Mucosa of gallbladder (tissue), 1 donor: Measurements from ENCODE around the gene MSX2. TPM values are rescaled to one million over a fixed set of nuclear protein-coding genes. Genes with fewer than 3 reads are reported as not detected.

Source experiments
- DNase-seq: peaks from one replicate; pipeline ENCODE4 v3.0.0-alpha.2; 2020; ENCODE audit warnings: low spot score
- total RNA-seq: library from RNA; stranded (reverse); gene quantifications from one replicate; pipeline ENCODE4 v1.2.1, GENCODE V29; 2021
- donor health status: DM: no; HTN: no; CAD: no.

Gene MSX2
- 2.5 TPM for total RNA-seq

DNA sequence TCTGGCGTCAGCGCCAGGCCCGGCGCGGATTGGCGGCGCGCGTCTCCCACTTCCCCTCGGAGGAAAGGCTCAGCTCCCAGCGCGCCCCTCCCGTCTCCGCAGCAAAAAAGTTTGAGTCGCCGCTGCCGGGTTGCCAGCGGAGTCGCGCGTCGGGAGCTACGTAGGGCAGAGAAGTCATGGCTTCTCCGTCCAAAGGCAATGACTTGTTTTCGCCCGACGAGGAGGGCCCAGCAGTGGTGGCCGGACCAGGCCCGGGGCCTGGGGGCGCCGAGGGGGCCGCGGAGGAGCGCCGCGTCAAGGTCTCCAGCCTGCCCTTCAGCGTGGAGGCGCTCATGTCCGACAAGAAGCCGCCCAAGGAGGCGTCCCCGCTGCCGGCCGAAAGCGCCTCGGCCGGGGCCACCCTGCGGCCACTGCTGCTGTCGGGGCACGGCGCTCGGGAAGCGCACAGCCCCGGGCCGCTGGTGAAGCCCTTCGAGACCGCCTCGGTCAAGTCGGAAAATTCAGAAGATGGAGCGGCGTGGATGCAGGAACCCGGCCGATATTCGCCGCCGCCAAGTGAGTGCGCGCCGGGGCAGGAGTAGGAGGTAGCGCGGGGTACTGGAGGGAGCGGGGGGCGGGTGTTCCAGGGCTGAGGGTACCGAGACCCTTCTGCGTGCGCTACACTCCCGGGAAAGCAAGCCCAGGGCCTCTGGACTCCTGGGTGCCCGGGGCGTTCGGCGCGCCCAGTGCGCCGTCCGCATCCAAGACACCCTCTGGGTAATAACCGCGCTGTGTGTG, at the start of gene MSX2:
TSS of gene MSX2 (plus strand) at position 99 of the 777 bp plus-strand sequence. CDS start at position 177, 78 bp downstream.
- peak; percentile 89 for DNase-seq

DNA sequence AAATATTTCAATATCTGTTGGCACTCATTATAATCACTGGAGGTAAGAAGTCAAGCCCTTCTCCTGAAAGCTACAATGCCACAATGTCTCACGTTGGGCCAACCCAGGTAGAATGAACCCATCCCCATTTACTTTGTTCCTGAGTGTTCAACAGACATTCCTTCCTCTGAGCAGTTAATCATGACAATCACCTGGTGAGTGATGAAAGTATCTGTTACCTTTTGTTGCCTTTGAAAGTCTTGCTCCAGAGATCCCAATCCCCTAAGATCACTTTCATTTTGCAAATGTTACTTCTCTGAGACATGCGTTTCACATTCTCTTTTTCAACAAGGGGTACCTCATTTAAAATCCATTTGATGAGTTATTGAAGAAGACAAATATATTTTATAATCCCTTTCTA, 49.3 kb upstream of the MSX2 start:
- no peak for DNase-seq

DNA sequence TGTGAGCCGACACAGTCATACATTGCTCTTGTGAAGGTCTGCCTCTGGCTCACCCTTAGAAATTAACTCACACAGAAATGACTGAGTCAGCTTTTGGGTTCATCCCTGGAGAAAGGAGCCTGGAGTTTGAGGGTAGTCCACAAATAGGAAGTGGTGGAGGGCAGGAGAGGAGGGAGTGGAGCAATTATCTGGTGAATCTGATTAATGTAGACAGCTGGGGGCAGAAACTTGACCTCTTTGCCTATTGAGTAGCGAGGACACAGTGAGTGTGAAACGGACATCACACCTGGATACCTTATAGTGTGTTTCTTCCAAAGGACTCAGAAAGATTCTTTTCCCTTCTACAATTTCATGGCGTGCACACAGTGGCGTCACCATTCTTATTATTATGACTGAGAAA, 48.5 kb upstream of the MSX2 start:
- no peak for DNase-seq

DNA sequence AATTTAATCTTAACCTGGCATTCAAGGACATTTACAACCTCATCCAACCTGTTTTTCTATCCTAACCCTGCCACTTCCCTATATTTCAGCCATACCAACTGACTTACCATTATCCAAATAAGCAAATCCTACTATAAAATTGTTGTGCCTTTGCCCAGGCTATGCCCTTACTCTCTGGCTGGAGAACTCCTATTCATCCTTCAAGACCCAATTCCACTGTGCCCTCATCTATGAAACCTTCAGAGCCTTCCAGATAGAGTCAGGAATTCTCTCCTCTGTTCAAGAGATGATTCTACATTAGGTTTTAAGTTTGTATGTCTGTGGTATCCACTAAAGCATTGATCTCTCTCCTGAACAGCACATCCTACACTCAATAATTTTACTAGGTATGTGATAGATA, 46.3 kb upstream of the MSX2 start:
- no peak for DNase-seq

DNA sequence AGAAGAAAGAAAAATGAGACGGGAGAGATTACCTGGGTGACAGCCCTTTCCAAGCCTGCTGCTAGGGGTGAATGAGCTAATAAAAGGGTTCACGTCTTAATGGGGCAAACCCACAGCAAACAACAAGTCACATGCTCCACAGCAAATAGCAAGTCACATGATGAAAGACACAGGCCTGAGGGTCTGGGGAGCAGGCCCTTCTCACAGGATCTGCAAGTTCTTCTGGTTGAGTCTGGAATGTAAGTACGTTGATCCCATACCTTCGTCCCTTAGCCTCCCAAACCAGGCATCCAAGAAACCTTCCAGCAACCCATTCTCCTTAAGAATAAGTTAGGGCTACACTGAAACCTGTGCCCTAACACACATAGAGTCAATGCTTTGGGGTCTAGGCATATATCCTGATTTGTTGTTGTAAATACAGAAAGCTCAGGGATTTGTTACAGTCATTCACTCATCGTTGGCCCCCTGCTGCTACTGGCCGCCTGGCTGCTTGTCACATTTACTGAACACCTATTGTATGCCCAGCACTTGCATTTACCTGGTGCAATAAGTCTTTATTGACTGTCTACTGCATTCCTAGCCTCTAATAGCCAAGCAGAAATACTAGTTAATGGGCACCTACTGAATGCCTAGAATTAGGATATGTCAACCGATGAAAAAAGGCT, 43.3 kb upstream of the MSX2 start:
- DNase-seq = no peak

DNA sequence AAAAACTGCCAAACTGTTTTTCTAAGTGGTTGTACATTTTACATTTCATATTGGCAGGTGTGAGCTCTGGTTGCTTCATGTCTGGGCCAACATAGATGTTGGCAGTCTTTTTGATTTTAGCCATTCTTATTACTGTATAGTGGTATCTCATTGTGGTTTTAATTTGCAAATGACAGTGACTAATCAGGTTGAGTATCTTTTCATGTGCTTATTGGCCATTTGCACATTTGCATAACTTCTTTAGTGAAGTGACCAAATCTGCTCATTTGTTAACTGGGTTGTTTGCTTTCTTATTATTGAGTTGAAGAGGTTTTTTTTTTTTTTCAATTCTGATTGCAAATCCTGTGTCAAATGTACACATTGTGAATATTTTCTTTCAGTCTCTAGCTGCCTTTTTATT, 36.9 kb upstream of the MSX2 start:
- no peak for DNase-seq

DNA sequence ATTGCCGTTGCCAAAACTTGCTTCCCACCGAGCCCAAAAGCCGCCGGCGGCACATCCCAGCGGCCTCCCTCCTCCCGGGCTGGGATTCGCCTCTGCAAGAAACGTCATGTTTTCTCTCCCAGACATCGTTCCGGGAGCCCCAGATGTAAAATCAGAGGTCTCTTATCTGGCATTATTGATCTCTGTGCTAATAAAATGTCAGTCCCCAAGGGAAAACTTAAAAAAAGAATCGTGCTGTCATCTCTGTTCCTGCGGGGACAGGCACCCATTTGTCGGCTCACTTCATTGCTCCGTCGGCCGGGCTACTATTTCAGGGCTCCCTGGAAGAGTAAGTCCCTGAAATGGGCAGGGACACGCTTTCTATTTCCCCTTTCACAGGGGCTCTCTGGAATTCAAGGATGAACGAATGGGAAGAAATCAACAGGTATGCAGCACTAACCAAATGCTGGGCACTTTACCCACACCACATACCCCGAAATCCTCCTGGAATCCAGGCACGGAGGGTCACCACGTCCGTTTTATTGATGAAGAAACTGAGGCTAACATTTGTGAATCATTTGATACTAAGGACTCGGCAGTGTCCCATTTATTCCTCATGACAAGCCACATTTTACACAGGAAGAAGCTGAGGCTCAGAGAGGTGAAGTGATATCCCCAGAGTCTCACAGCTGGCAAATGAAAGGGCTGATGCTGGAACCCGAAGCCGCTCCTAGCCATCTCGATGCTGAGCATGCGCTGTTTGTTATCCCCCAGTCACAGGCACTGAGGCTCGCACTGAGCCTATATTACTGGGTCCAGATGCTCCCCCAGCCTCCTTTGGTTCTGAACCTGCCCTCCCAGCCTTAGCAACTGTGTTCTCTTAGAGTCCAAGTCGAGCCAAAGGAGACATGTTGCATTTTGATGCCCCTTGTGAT, 35.7 kb upstream of the MSX2 start:
- DNase-seq = no peak

DNA sequence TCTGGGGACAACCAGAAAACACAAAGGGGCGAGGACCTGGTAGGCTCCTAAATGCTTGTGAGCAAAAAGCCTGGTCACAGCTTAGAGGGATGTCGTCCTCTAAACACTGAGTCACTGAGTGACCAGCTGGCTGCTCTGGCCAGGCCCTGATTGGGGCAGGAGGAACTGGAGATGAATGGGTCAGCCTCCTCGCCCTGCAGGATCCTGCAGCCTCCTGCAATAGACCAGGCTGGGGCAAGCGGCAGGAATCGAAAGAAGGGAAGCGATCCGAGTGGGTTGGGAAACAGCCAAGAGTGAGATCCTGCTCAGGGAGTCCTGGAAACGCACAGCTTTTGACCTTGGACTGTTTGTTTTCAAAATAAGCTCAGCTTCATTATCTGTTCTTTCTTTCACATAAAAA, 34.1 kb upstream of the MSX2 start:
- no peak for DNase-seq

DNA sequence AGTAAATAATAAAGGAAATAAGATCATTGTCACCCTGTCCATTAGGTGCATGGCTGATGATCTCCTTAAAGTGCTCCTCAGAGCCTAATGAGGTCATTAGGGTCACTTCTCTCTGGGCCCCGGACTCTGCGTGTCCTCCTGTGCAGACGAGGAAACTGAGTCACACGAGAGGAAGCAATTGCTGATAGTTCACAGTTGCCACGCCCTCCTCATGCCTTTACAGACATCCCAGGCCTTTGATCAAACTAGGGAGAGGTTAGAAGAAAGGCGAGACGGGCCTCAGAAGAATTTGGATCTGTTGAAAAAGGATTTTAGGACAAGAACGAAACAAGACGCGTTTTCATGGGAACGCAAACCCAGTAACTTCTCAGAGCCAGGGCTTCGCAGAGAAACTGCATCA, 32.0 kb upstream of the MSX2 start:
- DNase-seq = no peak

DNA sequence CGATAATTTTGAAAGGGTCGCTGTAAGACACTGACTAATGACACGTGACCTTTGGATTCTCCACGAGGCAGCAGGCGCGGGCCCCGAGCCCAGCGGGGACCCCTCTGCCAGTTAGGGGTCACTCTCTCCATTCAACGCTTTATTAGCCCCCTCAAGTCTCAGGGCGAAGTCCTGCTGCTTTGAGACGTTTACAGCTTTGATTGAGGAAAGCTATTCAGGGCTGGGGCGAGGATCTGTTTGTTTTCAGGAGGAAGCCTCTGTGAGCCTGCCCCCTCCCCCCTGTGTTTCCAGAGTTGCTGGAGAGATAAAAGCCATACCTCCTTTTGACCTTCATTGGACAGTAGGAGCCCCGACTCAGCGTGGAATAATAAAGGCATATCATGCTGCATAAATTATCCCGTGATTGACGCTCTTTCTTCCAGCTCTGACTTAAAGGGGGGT, 31.4 kb upstream of the MSX2 start:
- no peak for DNase-seq

DNA sequence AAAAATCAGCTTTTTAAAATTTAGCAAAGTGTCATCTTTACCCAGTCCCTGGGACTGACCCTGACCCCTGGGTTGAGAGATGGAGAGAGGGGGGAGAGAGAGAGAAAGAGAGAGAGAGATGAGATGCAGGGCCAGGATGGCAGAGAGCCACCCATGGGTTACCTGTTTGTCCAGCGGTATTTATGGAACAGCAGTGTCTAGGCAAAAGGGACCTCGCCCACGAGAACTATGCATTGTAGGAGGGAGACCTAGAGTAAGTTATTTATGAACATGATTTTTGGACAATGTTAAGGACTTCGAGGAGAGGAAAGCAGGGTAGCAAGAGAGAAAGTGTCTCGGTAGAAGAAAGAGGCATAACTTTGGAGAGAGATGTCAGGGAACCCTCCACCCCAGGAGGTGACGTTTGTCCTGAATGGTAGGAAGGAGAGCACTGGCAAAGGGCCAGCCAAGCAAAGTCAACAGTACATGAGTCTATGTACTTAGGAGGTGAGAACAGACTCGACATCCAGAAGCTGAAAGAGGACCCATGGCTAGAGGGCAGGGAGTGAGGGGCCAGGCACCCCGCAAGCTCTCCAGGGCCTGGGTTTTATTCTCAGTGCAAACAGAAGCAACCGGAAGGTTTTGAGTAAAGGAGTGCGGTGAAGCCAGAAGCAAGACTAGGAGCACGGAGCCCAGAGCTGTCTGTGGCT, 30.5 kb upstream of the MSX2 start:
- peak; percentile 57 for DNase-seq

DNA sequence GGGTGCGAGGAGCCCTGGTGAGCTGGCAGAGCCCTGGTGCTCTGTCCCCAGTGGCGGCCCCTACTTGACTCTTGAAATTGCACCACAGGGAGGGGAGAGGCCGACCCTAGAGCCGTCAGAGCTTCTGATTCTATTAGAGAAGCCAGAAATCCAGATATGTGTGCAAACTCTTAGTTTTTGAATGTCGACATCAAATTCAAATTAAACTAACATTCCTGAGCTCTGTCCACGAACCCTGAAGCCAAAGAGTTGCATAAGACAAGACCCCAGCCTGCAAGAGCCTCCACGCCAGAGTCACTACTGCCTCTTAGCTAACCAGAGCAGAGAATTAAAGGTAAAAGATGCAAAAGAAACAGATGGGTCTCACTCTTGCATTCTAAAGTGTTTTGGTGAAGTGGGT, 29.8 kb upstream of the MSX2 start:
- DNase-seq = no peak

DNA sequence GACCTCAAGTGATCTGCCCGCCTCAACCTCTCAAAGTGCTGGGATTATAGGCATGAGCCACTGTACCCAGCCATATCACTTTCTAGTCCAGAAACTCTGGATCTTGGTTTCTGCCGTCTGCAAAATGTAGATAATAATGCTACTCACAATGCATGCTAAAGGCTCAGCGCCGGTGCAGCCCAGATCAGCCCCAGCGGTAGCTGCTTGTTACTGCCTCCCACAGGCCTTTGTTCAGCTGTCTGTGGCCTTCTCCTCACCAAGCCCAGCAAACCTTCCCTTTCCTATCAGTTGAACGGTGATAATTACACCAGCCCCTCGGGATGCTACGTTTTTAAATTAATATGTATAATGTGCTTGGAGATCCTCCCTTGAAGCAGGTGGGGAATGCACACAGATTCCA, 26.2 kb upstream of the MSX2 start:
- no peak for DNase-seq

DNA sequence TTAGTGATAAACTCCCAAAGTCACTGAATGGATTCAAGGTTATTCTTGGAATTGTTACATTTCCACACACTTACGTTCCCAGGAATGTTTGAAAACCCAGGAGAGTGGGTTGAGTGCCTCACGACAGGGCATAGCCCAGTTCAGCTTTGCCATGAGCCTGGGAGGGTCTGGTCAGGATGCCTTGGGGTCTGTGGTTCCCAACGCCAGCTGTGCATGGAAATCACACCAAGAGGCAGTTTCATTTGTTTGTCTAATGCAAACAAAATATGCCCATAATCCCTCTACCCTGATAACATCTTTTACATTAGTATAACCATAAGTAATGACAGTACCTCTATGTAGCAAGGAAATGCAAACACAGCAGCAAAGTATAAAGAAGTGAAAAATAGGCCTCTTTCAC, 25.3 kb upstream of the MSX2 start:
- no peak for DNase-seq

DNA sequence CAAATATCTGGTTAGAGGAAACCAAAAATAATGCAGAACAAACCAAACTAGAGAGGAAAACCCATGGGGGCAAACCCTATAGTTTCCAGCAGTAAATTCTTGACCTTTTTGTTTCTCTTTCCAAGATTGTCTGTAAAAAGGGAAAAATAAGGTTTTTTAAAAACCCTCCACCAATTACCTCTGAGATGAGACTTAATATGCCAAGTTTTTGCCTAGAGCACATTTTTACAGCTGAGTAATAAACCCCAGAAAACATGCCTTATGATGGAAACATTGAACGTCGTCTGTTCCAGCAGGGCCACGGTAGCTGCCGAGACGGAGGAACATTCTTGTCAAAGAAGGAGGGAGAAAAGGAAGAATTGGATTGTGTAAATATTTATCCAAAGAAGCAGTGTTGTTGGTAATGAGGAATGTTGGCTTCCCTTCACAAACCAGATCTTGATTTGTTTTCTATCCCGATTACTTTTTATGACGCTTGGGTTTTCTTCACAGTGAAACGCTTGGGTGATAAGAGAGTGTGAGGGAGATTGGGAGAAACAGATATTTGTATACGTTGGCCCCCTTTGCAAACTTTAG, 17.3 kb upstream of the MSX2 start:
- DNase-seq = no peak

DNA sequence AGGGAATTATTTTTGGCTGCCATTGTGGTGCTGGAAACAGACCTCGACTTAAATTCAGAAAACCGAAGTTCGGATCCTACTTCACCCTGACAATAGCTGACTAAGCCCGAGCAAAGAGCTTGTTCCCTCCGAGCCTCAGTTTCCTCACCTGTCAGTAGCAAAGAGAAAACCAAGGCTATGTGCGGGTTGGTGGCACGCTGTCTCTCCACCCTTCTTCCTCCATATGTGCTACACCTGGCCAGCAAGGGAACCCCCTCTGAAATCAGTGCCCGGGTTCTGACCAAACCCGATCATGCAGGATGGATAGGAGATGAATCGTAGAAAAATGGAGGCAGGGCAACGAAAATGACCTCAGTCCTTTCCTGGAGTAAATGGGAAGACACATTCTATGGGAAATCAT, 16.7 kb upstream of the MSX2 start:
- DNase-seq = no peak

DNA sequence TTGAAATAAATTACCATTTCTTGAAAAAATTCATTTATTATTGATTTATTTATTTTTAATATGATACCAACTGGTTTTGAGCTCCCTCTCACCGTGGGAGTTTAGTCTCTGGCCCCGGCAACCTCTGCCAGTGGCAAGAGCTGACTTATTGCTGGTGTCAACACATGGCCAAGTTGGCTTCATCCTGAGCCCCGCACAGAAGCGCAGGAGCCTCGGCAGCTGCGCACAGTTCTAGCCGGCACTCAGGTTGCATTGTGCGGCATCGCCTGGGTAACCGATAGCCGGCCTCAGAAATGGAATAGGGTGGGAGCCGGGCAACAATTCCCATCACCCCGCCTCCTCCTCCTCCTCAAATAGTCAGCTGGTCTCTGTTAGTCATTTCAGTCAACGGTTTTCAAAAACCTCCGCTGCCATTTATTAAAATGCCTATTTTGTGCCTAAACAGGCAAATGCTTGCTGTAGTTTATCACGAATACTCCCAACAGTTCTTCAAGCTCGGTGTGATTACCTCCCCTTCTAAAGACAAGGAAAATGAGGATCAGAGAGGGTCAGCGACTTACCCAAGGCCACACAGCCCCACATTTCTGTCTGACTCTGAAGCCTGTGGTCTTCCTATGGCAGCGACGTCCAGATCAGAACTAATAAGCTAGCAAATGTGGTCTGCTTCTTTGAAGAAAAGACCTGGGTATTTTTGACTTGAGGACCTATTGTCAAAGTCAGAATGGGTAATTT, 15.7 kb upstream of the MSX2 start:
- no peak for DNase-seq

DNA sequence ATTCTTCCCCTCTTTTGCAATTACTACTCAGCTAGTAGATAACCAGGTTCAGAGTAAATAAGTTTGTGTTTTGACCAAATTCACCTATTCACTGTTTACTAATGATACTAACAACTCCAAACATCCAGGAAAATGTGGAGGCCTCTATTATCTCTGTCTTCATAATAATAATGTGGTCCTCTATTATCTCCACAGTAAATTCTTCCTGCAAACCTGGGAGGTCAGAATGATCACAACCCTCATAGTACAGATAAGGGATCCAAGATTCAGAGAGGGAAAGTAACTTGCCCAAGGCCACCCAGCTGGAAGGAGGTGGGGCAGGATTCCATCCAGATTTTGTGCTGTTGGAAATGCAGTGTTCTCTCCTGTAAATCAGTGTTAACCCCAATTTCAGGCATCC, 9.6 kb upstream of the MSX2 start:
- DNase-seq = no peak

DNA sequence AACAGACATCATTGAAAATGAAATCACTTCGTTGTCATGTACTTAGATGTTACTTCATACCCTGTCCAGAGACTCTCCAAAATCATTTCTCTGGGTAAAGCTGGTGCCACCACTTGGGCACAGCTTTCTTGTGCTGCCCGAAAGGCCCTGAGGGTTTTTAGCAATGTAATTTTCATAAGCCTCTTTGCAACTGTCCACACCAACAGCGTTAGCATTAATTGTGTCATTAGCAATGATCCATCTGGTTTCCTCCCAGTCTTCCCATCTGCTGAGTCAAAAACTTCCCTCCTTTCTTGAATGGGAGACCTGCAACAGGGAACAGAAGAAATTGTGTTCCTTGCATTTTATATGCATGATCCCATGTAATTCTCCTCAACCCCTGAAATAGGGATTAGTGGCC, 8.6 kb upstream of the MSX2 start:
- DNase-seq = no peak

DNA sequence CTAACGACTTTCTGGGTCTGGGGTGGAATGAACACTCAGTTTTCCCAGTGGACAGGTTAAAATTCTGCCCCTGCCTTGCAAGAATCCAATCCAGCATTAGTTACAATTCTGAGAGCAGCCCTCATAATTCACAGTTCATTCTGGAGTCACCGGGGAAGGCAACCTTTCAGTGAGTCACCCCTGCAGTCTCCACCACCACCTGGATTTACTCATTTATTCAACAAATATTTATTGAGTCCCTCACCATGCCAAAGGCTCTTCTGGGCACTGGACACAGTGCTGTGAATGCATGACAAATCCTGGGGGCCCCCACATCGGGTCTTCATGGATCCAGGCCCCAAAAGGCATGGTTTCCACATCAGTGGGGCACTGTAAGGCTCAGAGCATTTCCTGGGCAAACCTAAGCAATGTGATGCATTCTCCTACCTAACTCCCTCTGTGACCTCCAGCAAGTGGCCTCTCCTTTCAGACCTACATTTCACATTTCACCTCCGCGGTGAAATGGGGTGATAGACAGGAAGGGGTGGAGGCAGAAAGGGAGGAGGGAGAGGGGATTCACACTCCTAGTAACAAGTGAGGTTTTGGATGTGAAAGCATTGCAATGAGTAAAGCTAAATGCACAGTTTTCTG, 6.4 kb upstream of the MSX2 start:
- DNase-seq = no peak
